ENCODE results near the gene TUSC2.

- no peak for TF ChIP-seq EZH2 (IDR thresholded peaks at IDR 0.05; ENCODE audit: borderline replicate concordance, low read depth, low read length, poor library complexity, severe bottlenecking)
- TF ChIP-seq, protein P1, sequence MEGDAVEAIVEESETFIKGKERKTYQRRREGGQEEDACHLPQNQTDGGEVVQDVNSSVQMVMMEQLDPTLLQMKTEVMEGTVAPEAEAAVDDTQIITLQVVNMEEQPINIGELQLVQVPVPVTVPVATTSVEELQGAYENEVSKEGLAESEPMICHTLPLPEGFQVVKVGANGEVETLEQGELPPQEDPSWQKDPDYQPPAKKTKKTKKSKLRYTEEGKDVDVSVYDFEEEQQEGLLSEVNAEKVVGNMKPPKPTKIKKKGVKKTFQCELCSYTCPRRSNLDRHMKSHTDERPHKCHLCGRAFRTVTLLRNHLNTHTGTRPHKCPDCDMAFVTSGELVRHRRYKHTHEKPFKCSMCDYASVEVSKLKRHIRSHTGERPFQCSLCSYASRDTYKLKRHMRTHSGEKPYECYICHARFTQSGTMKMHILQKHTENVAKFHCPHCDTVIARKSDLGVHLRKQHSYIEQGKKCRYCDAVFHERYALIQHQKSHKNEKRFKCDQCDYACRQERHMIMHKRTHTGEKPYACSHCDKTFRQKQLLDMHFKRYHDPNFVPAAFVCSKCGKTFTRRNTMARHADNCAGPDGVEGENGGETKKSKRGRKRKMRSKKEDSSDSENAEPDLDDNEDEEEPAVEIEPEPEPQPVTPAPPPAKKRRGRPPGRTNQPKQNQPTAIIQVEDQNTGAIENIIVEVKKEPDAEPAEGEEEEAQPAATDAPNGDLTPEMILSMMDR (conservative IDR thresholded peaks at IDR 0.05; ENCODE audit: low read depth, low read length) = no peak
These were observed 13.5 kb upstream of the TUSC2 start for GRCh38 chr3:50341537-50341936.
